Progenitor cell of endocrine pancreas (in vitro differentiated cells): ENCODE results near the gene SFXN3. TPM values are rescaled to one million over a fixed set of nuclear protein-coding genes. Genes with fewer than 3 reads are reported as not detected.
"Not testable (repeated sequence)": the region's sequence is repeated elsewhere in the genome, so short reads cannot be mapped to it uniquely, and the experiment has no call there.

ENCODE experiments used
- DNase-seq: peaks from one replicate; pipeline ENCODE4 v3.0.0; 2021; ENCODE audit warnings: low spot score; ENCODE audit not compliant: unreplicated experiment
- H3K27ac Mint-ChIP-seq: 2 replicates; pipeline ENCODE4 v1.8.0; 2021; ENCODE audit warnings: mild to moderate bottlenecking, moderate library complexity, mixed read lengths
- H3K27me3 Mint-ChIP-seq: 2 replicates; pipeline ENCODE4 v1.8.0; 2021; ENCODE audit warnings: mixed read lengths
- H3K36me3 Mint-ChIP-seq: 2 replicates; pipeline ENCODE4 v1.8.0; 2022; ENCODE audit warnings: mixed read lengths; ENCODE audit not compliant: insufficient read depth
- H3K4me1 Mint-ChIP-seq: 2 replicates; pipeline ENCODE4 v1.8.0; 2021; ENCODE audit warnings: low read depth, mixed read lengths
- H3K4me3 Mint-ChIP-seq: 2 replicates; pipeline ENCODE4 v1.8.0; 2021; ENCODE audit warnings: low read depth, mild to moderate bottlenecking, moderate library complexity, mixed read lengths
- H3K9me3 Mint-ChIP-seq: 2 replicates; pipeline ENCODE4 v1.8.0; 2021; ENCODE audit warnings: low read depth, mixed read lengths
- CTCF ChIP-seq: fragments of 200-600 bp; sonication (generic); IDR thresholded peaks from one replicate; pipeline ENCODE4 v1.5.0; 2021; ENCODE audit warnings: antibody characterized with exemption, mild to moderate bottlenecking; ENCODE audit not compliant: unreplicated experiment
- total RNA-seq: library from RNA; stranded (reverse); gene quantifications from 2 replicates; pipeline ENCODE4 v1.2.1, GENCODE V29; 2021

SFXN3 gene
- total RNA-seq, 1 donor from 2014 or later, result 6.1 TPM

- Mint-ChIP-seq H3K27me3 (peaks cover 54% of the 10 kb centered on the region), H3K9me3 (no peaks in the 10 kb centered on the region), H3K4me3 (no peak overlapping the region), H3K4me1 (peaks cover 23% of the 10 kb centered on the region), H3K36me3 (no peaks in the 10 kb centered on the region), H3K27ac (peak overlapping the region; percentile 73)
- DNase-seq, result no peak
- peak; percentile 35 for TF ChIP-seq CTCF
These were observed 1.3 kb upstream of the SFXN3 start for GRCh38 chr10:101029520-101030295.

GRCh38 chr10:101030496-101031127, 422 bp upstream of the SFXN3 start:
- Mint-ChIP-seq H3K27ac (no peak overlapping the region), H3K36me3 (no peaks in the 10 kb centered on the region), H3K4me3 (peak overlapping the region; percentile 69), H3K4me1 (peaks cover 24% of the 10 kb centered on the region), H3K9me3 (no peaks in the 10 kb centered on the region), H3K27me3 (peaks cover 62% of the 10 kb centered on the region)
- DNase-seq, result no peak
- no peak for TF ChIP-seq CTCF

GRCh38 chr10:101031796-101032636, 982 bp downstream of the SFXN3 start:
- no peak for TF ChIP-seq CTCF
- Mint-ChIP-seq H3K36me3 (no peaks in the 10 kb centered on the region), H3K4me3 (peak overlapping the region; percentile 69), H3K9me3 (no peaks in the 10 kb centered on the region), H3K27ac (peak overlapping the region; percentile 51), H3K27me3 (peaks cover 73% of the 10 kb centered on the region), H3K4me1 (peaks cover 22% of the 10 kb centered on the region)
- DNase-seq, result no peak

- H3K9me3 Mint-ChIP-seq, result no peaks in the 10 kb centered on the region
- no peaks in the 10 kb centered on the region for H3K36me3 Mint-ChIP-seq
- H3K4me1 Mint-ChIP-seq, result peaks cover 22% of the 10 kb centered on the region
- H3K27ac Mint-ChIP-seq, result peak overlapping the region; percentile 18
- H3K4me3 Mint-ChIP-seq, result peak overlapping the region; percentile 61
- TF ChIP-seq CTCF, result no peak
- no peak for DNase-seq
- H3K27me3 Mint-ChIP-seq, result peaks cover 74% of the 10 kb centered on the region
These were observed 1.7 kb downstream of the SFXN3 start for GRCh38 chr10:101032637-101033224.

- no peak for DNase-seq
- TF ChIP-seq CTCF, result no peak
- Mint-ChIP-seq H3K36me3 (no peaks in the 10 kb centered on the region), H3K9me3 (no peaks in the 10 kb centered on the region), H3K27ac (no peak overlapping the region), H3K4me1 (peaks cover 22% of the 10 kb centered on the region), H3K4me3 (no peak overlapping the region), H3K27me3 (peaks cover 75% of the 10 kb centered on the region)
These were observed 2.2 kb downstream of the SFXN3 start for GRCh38 chr10:101033276-101033675.

GRCh38 chr10:101034404-101034803, 3.4 kb downstream of the SFXN3 start:
- H3K4me3 Mint-ChIP-seq, H3K36me3 Mint-ChIP-seq, DNase-seq, H3K27ac Mint-ChIP-seq, H3K9me3 Mint-ChIP-seq: not testable (repeated sequence)
- Mint-ChIP-seq H3K27me3 (peaks cover 73% of the 10 kb centered on the region), H3K4me1 (peaks cover 21% of the 10 kb centered on the region)
